ENCODE measurements around the gene TMEM132C.

- TF ChIP-seq CTCF (IDR thresholded peaks at IDR 0.05; ENCODE audit: poor library complexity) (no peak), EZH2phosphoT487 (IDR thresholded peaks at IDR 0.05; ENCODE audit: low read depth, severe bottlenecking, unreplicated experiment) (no peak)
Observed at GRCh38 chr12:128537668-128538067, 270.7 kb downstream of the TMEM132C start.
